ENCODE measurements around the gene OLA1. TPM values are rescaled to one million over a fixed set of nuclear protein-coding genes. Genes with fewer than 3 reads are reported as not detected.

Gene OLA1
- total RNA-seq, 1 experiment from 2014 or later, result 124 TPM

- no peak for TF ChIP-seq CTCF (IDR thresholded peaks at IDR 0.05; ENCODE audit: unreplicated experiment)
- no peak overlapping the region for H3K27ac Mint-ChIP-seq (ENCODE audit: unreplicated experiment)
- peaks cover 11% of the 10 kb centered on the region for H3K4me1 Mint-ChIP-seq (ENCODE audit: low read depth, unreplicated experiment)
- no peak overlapping the region for H3K4me3 Mint-ChIP-seq (ENCODE audit: low read depth, unreplicated experiment)
- no TSS peak for BruUV-seq (replicated peaks)
- intact Hi-C loops (cut with micrococcal nuclease; ENCODE audit: unreplicated experiment), result no loop called here
- DNase-seq, result no peak
- H3K9me3 Mint-ChIP-seq (ENCODE audit: low read depth, unreplicated experiment), result peaks cover 9% of the 10 kb centered on the region
- H3K27me3 Mint-ChIP-seq (ENCODE audit: unreplicated experiment), result no peaks in the 10 kb centered on the region
- no peaks in the 10 kb centered on the region for H3K36me3 Mint-ChIP-seq (ENCODE audit: insufficient read depth, unreplicated experiment)
- CTCF ChIA-PET, result no interaction called here
Observed at GRCh38 chr2:174058026-174058425, 190.3 kb downstream of the OLA1 start.

- no peak for DNase-seq
- Mint-ChIP-seq H3K36me3 (ENCODE audit: insufficient read depth, unreplicated experiment) (no peaks in the 10 kb centered on the region), H3K27me3 (ENCODE audit: unreplicated experiment) (no peaks in the 10 kb centered on the region), H3K4me3 (ENCODE audit: low read depth, unreplicated experiment) (no peak overlapping the region), H3K9me3 (ENCODE audit: low read depth, unreplicated experiment) (peaks cover 9% of the 10 kb centered on the region), H3K27ac (ENCODE audit: unreplicated experiment) (no peak overlapping the region), H3K4me1 (ENCODE audit: low read depth, unreplicated experiment) (peaks cover 37% of the 10 kb centered on the region)
- CTCF ChIA-PET, result no interaction called here
- BruUV-seq (replicated peaks), result no TSS peak
- intact Hi-C loops (cut with micrococcal nuclease; ENCODE audit: unreplicated experiment), result no loop called here
- no peak for TF ChIP-seq CTCF (IDR thresholded peaks at IDR 0.05; ENCODE audit: unreplicated experiment)
Observed at GRCh38 chr2:174054926-174055325, 193.4 kb downstream of the OLA1 start.

GRCh38 chr2:174053355-174054151, 194.8 kb downstream of the OLA1 start:
- Mint-ChIP-seq H3K4me3 (ENCODE audit: low read depth, unreplicated experiment) (no peak overlapping the region), H3K4me1 (ENCODE audit: low read depth, unreplicated experiment) (peaks cover 37% of the 10 kb centered on the region), H3K27ac (ENCODE audit: unreplicated experiment) (peak overlapping the region; percentile 17)

DNA sequence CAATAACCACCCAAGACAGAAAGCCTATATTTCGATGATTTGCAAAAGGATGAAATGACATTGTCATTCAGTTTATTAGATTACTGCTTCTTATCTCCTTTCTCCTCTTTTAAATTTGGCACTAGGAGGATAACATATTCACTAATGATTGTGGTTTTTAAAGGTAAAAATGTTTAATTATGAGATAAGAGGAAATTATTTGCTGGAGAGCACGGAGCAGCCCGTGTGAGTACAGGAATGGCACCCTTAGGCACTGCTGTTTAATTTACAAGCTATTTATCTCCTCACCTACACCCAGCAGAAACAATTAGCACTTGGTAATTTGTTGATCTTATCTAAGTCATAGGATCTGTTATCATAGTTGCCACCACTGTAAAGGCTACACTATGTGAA, 195.8 kb downstream of the OLA1 start:
- TF ChIP-seq CTCF (IDR thresholded peaks at IDR 0.05; ENCODE audit: unreplicated experiment), result no peak
- BruUV-seq (replicated peaks), result no TSS peak
- H3K36me3 Mint-ChIP-seq (ENCODE audit: insufficient read depth, unreplicated experiment), result no peaks in the 10 kb centered on the region
- peaks cover 37% of the 10 kb centered on the region for H3K4me1 Mint-ChIP-seq (ENCODE audit: low read depth, unreplicated experiment)
- no peak overlapping the region for H3K27ac Mint-ChIP-seq (ENCODE audit: unreplicated experiment)
- CTCF ChIA-PET, result no interaction called here
- intact Hi-C loops (cut with micrococcal nuclease; ENCODE audit: unreplicated experiment), result no loop called here
- H3K27me3 Mint-ChIP-seq (ENCODE audit: unreplicated experiment), result no peaks in the 10 kb centered on the region
- H3K9me3 Mint-ChIP-seq (ENCODE audit: low read depth, unreplicated experiment), result peaks cover 3% of the 10 kb centered on the region
- no peak overlapping the region for H3K4me3 Mint-ChIP-seq (ENCODE audit: low read depth, unreplicated experiment)
- DNase-seq, result no peak

More at GRCh38 chr2:174053355-174054151, 194.8 kb downstream of the OLA1 start:
- H3K27me3 Mint-ChIP-seq (ENCODE audit: unreplicated experiment), result no peaks in the 10 kb centered on the region
- H3K9me3 Mint-ChIP-seq (ENCODE audit: low read depth, unreplicated experiment), result peaks cover 6% of the 10 kb centered on the region
- no peaks in the 10 kb centered on the region for H3K36me3 Mint-ChIP-seq (ENCODE audit: insufficient read depth, unreplicated experiment)
- no peak for DNase-seq
- CTCF ChIA-PET, result interaction anchor here (0.7 kb wide), 1 partner anchor 19 kb away, joined by 3 read pairs; no protein-coding TSS in a partner anchor
- no TSS peak for BruUV-seq (replicated peaks)
- intact Hi-C loops (cut with micrococcal nuclease; ENCODE audit: unreplicated experiment), result no loop called here
- no peak for TF ChIP-seq CTCF (IDR thresholded peaks at IDR 0.05; ENCODE audit: unreplicated experiment)

All from Calu3 (cell line).